ENCODE data around the gene KIAA1614.

Gene KIAA1614

GRCh38 chr1:180896161-180896560 lies 16.5 kb upstream of the KIAA1614 start:
- Mint-ChIP-seq H3K4me1 (no peaks in the 10 kb centered on the region), H3K4me3 (no peak overlapping the region), H3K27me3 (no peaks in the 10 kb centered on the region), H3K36me3 (ENCODE audit: insufficient read depth) (peaks cover 2% of the 10 kb centered on the region), H3K9me3 (no peaks in the 10 kb centered on the region), H3K27ac (ENCODE audit: low read depth) (no peak overlapping the region)
- no peak for ATAC-seq (replicated peaks; ENCODE audit: extremely low read depth, poor library complexity, severe bottlenecking)
- no peak for DNase-seq (ENCODE audit: low spot score in 2 of 2)

DNA sequence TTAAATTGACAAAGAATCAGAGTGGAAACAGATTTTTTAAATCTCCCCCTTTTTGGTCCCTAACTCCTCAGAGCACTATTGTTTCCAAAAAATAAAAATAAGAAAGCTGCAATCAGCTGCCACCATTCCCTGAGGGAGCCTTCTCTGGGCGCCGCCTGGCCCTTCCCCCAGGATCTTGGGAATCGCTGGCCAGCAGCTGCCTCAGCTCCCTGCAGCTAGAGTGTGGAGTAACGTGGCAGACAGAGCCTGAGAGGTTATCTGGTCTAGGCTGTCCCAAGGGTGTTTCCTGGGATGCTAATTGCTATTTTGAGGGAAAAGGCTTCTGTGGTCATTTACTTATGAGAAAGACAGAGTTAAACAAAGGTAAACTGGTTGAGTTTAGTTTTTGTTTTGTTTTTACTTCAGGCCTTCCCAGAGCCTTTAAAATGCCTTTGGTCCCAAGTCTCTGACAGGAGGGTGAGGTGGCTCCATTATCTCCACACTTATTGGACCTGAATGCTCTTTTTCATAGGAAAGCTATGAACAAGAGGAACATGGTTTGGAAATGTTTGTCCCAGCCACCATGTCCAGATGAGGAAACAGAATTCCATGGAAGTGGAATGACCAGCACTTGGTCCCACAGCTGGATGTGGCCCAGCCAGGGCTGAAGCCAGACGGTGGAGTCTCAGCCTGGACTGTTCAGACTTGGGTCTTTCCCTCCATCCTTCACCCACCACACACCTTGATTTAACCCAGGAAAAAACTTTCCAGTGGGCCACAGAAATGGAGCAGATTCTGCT lies 14.1 kb upstream of the KIAA1614 start:
- Mint-ChIP-seq H3K4me3 (no peak overlapping the region), H3K27me3 (no peaks in the 10 kb centered on the region), H3K27ac (ENCODE audit: low read depth) (no peak overlapping the region), H3K36me3 (ENCODE audit: insufficient read depth) (peaks cover 2% of the 10 kb centered on the region), H3K9me3 (no peaks in the 10 kb centered on the region), H3K4me1 (no peaks in the 10 kb centered on the region)
- ATAC-seq (replicated peaks; ENCODE audit: extremely low read depth, poor library complexity, severe bottlenecking): no peak
- DNase-seq (ENCODE audit: low spot score in 2 of 2): no peak

GRCh38 chr1:180899262-180899661 lies 13.4 kb upstream of the KIAA1614 start:
- no peak for ATAC-seq (replicated peaks; ENCODE audit: extremely low read depth, poor library complexity, severe bottlenecking)

GRCh38 chr1:180901076-180901990 lies 11.4 kb upstream of the KIAA1614 start:
- H3K4me3 Mint-ChIP-seq: no peak overlapping the region
- ATAC-seq (replicated peaks; ENCODE audit: extremely low read depth, poor library complexity, severe bottlenecking) (no peak), DNase-seq (ENCODE audit: low spot score in 2 of 2) (no peak)
- H3K27me3 Mint-ChIP-seq: no peaks in the 10 kb centered on the region
- H3K27ac Mint-ChIP-seq (ENCODE audit: low read depth): no peak overlapping the region
- peaks cover 2% of the 10 kb centered on the region for H3K36me3 Mint-ChIP-seq (ENCODE audit: insufficient read depth)
- H3K9me3 Mint-ChIP-seq: no peaks in the 10 kb centered on the region
- H3K4me1 Mint-ChIP-seq: no peaks in the 10 kb centered on the region

More at GRCh38 chr1:180899262-180899661, 13.4 kb upstream of the KIAA1614 start:
- Mint-ChIP-seq H3K27ac (ENCODE audit: low read depth) (no peak overlapping the region), H3K4me3 (no peak overlapping the region), H3K9me3 (no peaks in the 10 kb centered on the region), H3K36me3 (ENCODE audit: insufficient read depth) (peaks cover 2% of the 10 kb centered on the region), H3K4me1 (no peaks in the 10 kb centered on the region), H3K27me3 (no peaks in the 10 kb centered on the region)
- DNase-seq (ENCODE audit: low spot score in 2 of 2): no peak

- no peak overlapping the region for H3K27ac Mint-ChIP-seq (ENCODE audit: low read depth)
- H3K36me3 Mint-ChIP-seq (ENCODE audit: insufficient read depth): peaks cover 2% of the 10 kb centered on the region
- H3K27me3 Mint-ChIP-seq: peaks cover 7% of the 10 kb centered on the region
- DNase-seq (ENCODE audit: low spot score in 2 of 2) (no peak), ATAC-seq (replicated peaks; ENCODE audit: extremely low read depth, poor library complexity, severe bottlenecking) (no peak)
- no peak overlapping the region for H3K4me3 Mint-ChIP-seq
- H3K4me1 Mint-ChIP-seq: no peaks in the 10 kb centered on the region
- no peaks in the 10 kb centered on the region for H3K9me3 Mint-ChIP-seq
Observed at GRCh38 chr1:180902541-180902940, 10.2 kb upstream of the KIAA1614 start.

DNA sequence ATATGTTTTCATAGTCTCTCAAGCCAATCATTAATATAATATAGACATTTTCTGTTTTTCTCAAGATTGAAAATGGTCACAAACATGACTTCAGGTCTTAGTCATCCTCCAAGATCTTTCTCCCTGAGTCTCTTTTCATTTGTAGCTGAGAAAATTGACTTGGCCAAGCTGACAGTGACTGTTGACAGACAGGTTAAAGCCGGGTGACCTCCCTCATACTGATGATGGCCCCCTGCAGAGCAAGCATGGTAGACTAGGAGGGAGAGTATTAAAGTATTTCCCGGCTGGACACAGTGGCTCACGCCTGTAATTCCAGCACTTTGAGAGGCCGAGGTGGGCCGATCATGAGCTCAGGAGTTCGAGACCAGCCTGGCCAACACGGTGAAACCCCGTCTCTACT lies 6.8 kb upstream of the KIAA1614 start:
- Mint-ChIP-seq H3K4me3 (no peak overlapping the region), H3K27me3 (peaks cover 24% of the 10 kb centered on the region), H3K9me3 (no peaks in the 10 kb centered on the region), H3K27ac (ENCODE audit: low read depth) (no peak overlapping the region), H3K4me1 (peaks cover 6% of the 10 kb centered on the region), H3K36me3 (ENCODE audit: insufficient read depth) (peaks cover 2% of the 10 kb centered on the region)
- ATAC-seq (replicated peaks; ENCODE audit: extremely low read depth, poor library complexity, severe bottlenecking) (no peak), DNase-seq (ENCODE audit: low spot score in 2 of 2) (no peak)

DNA sequence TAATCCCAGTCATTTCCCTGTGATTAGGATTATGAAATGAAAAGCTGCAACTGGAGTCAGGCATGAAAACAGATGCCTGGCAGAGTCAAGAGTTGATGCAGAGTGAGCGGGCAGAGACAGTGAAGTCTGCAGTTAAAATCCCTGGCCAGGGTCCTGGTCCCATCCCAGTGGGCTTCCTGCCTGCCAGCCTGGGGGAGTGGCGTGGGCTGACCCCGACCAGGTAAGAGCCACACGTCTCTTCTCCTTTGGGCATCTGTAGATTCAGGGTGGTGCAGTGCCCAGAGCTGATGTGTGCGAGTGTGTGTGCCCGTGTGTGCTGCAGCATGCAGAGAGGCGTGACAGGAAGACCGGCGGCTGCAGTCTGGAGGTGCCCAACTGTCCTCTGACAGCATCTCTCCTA lies 6.2 kb upstream of the KIAA1614 start:
- Mint-ChIP-seq H3K4me3 (no peak overlapping the region), H3K27me3 (peaks cover 29% of the 10 kb centered on the region), H3K9me3 (no peaks in the 10 kb centered on the region), H3K36me3 (ENCODE audit: insufficient read depth) (peaks cover 2% of the 10 kb centered on the region), H3K4me1 (peaks cover 6% of the 10 kb centered on the region), H3K27ac (ENCODE audit: low read depth) (no peak overlapping the region)
- DNase-seq (ENCODE audit: low spot score in 2 of 2) (no peak), ATAC-seq (replicated peaks; ENCODE audit: extremely low read depth, poor library complexity, severe bottlenecking) (no peak)

GRCh38 chr1:180907313-180908055 lies 5.2 kb upstream of the KIAA1614 start:
- peaks cover 6% of the 10 kb centered on the region for H3K4me1 Mint-ChIP-seq
- no peak overlapping the region for H3K27ac Mint-ChIP-seq (ENCODE audit: low read depth)
- no peaks in the 10 kb centered on the region for H3K9me3 Mint-ChIP-seq
- H3K36me3 Mint-ChIP-seq (ENCODE audit: insufficient read depth): no peaks in the 10 kb centered on the region
- H3K4me3 Mint-ChIP-seq: no peak overlapping the region
- H3K27me3 Mint-ChIP-seq: peaks cover 35% of the 10 kb centered on the region
- ATAC-seq (replicated peaks; ENCODE audit: extremely low read depth, poor library complexity, severe bottlenecking): no peak
- DNase-seq (ENCODE audit: low spot score in 2 of 2): no peak

DNA sequence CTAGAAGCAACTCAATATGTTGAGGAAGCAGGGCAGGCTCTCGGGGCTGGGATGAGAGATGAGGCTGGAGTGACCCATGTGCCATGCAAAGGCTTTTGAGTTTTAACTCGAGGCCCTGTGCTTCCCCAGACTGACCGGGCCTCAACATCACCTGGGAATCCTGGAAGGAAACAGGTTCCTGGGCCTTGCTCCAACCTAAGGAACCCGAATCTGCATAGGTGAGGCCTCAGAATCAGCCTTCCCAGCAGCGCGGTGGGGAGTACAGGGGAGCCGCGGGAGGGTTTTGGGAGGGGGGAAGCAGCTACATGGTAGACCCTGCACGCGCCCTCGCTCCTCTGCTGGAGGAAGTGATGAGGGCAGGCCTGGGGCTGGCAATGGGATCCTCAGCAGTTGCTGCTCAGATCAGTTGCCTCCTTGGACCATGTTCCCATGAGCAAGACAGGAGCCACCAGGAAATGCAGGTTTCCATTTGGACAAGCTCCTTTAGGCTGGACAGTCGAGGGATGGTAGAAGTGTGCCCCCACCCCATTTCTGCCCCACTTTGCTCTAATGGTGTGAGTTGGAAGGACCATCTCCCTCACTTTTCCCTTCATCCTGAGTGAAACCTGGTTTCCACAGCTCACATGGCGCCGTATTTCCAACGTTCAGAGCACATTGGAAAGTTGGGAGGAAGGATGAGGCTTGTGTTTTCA lies 4.5 kb upstream of the KIAA1614 start:
- H3K9me3 Mint-ChIP-seq: no peaks in the 10 kb centered on the region
- H3K27ac Mint-ChIP-seq (ENCODE audit: low read depth): no peak overlapping the region
- peaks cover 6% of the 10 kb centered on the region for H3K4me1 Mint-ChIP-seq
- peaks cover 35% of the 10 kb centered on the region for H3K27me3 Mint-ChIP-seq
- ATAC-seq (replicated peaks; ENCODE audit: extremely low read depth, poor library complexity, severe bottlenecking) (no peak), DNase-seq (ENCODE audit: low spot score in 2 of 2) (no peak)
- no peaks in the 10 kb centered on the region for H3K36me3 Mint-ChIP-seq (ENCODE audit: insufficient read depth)
- H3K4me3 Mint-ChIP-seq: no peak overlapping the region

GRCh38 chr1:180909005-180909414 lies 3.7 kb upstream of the KIAA1614 start:
- Mint-ChIP-seq H3K27ac (ENCODE audit: low read depth) (no peak overlapping the region), H3K27me3 (peaks cover 42% of the 10 kb centered on the region), H3K9me3 (no peaks in the 10 kb centered on the region), H3K4me1 (peaks cover 6% of the 10 kb centered on the region), H3K4me3 (no peak overlapping the region), H3K36me3 (ENCODE audit: insufficient read depth) (no peaks in the 10 kb centered on the region)
- DNase-seq (ENCODE audit: low spot score in 2 of 2) (no peak), ATAC-seq (replicated peaks; ENCODE audit: extremely low read depth, poor library complexity, severe bottlenecking) (no peak)

GRCh38 chr1:180909462-180909976 lies 3.2 kb upstream of the KIAA1614 start:
- Mint-ChIP-seq H3K4me3 (no peak overlapping the region), H3K36me3 (ENCODE audit: insufficient read depth) (no peaks in the 10 kb centered on the region), H3K27me3 (peaks cover 45% of the 10 kb centered on the region), H3K27ac (ENCODE audit: low read depth) (no peak overlapping the region), H3K4me1 (peaks cover 6% of the 10 kb centered on the region), H3K9me3 (no peaks in the 10 kb centered on the region)
- DNase-seq (ENCODE audit: low spot score in 2 of 2) (no peak), ATAC-seq (replicated peaks; ENCODE audit: extremely low read depth, poor library complexity, severe bottlenecking) (no peak)

Measured in central memory CD8-positive, alpha-beta T cell (primary cell).